Measurements from ENCODE around the gene PCDH12.

PCDH12 gene

GRCh38 chr5:141909212-141909611 is 48.8 kb downstream of the PCDH12 start:
- H3K36me3 ChIP-seq (ENCODE audit: insufficient read depth, low read length): no peaks in the 10 kb centered on the region
- no peaks in the 10 kb centered on the region for H3K27me3 ChIP-seq (ENCODE audit: insufficient read depth, low read length, poor library complexity, severe bottlenecking)
- H3K4me3 ChIP-seq (ENCODE audit: low read length, poor library complexity, severe bottlenecking): no peak overlapping the region
- no peaks in the 10 kb centered on the region for H3K9me3 ChIP-seq (ENCODE audit: insufficient read depth, low read depth, low read length)
- H4K20me1 ChIP-seq (ENCODE audit: insufficient read depth, low read length, poor library complexity, severe bottlenecking): no peaks in the 10 kb centered on the region
- H3K4me1 ChIP-seq (ENCODE audit: insufficient read depth, low read length, poor library complexity, severe bottlenecking): no peaks in the 10 kb centered on the region
- no peaks in the 10 kb centered on the region for H3F3A ChIP-seq (ENCODE audit: low read depth)
- H3K4me2 ChIP-seq (ENCODE audit: low read depth, low read length, poor library complexity, severe bottlenecking): no peak overlapping the region
- no peak overlapping the region for H2AFZ ChIP-seq (ENCODE audit: low read length)
- H3K79me2 ChIP-seq (ENCODE audit: insufficient read depth, low read length): no peaks in the 10 kb centered on the region
- no peaks in the 10 kb centered on the region for H3K9me2 ChIP-seq (replicated peaks; ENCODE audit: low read depth, low read length)
- no peak overlapping the region for H3K9ac ChIP-seq (ENCODE audit: low read depth, low read length, poor library complexity, severe bottlenecking)
- TF ChIP-seq CTCF (conservative IDR thresholded peaks at IDR 0.05; ENCODE audit: low read length) (no peak), EZH2phosphoT487 (IDR thresholded peaks at IDR 0.05; ENCODE audit: borderline replicate concordance) (no peak)

GRCh38 chr5:141908796-141909195 is 49.2 kb downstream of the PCDH12 start:
- no peaks in the 10 kb centered on the region for H3K9me3 ChIP-seq (ENCODE audit: insufficient read depth, low read depth, low read length)

GRCh38 chr5:141906972-141907371 is 51.0 kb downstream of the PCDH12 start:
- H3K36me3 ChIP-seq (ENCODE audit: insufficient read depth, low read length): no peaks in the 10 kb centered on the region
- H3F3A ChIP-seq (ENCODE audit: low read depth): no peaks in the 10 kb centered on the region
- no peaks in the 10 kb centered on the region for H3K27me3 ChIP-seq (ENCODE audit: insufficient read depth, low read length, poor library complexity, severe bottlenecking)
- H2AFZ ChIP-seq (ENCODE audit: low read length): no peak overlapping the region
- no peak overlapping the region for H3K4me3 ChIP-seq (ENCODE audit: low read length, poor library complexity, severe bottlenecking)
- TF ChIP-seq CTCF (conservative IDR thresholded peaks at IDR 0.05; ENCODE audit: low read length) (no peak), EZH2phosphoT487 (IDR thresholded peaks at IDR 0.05; ENCODE audit: borderline replicate concordance) (no peak)
- H3K9ac ChIP-seq (ENCODE audit: low read depth, low read length, poor library complexity, severe bottlenecking): no peak overlapping the region
- no peaks in the 10 kb centered on the region for H3K9me2 ChIP-seq (replicated peaks; ENCODE audit: low read depth, low read length)
- H3K4me1 ChIP-seq (ENCODE audit: insufficient read depth, low read length, poor library complexity, severe bottlenecking): no peaks in the 10 kb centered on the region
- H3K79me2 ChIP-seq (ENCODE audit: insufficient read depth, low read length): no peaks in the 10 kb centered on the region
- no peaks in the 10 kb centered on the region for H4K20me1 ChIP-seq (ENCODE audit: insufficient read depth, low read length, poor library complexity, severe bottlenecking)
- H3K9me3 ChIP-seq (ENCODE audit: insufficient read depth, low read depth, low read length): no peaks in the 10 kb centered on the region
- no peak overlapping the region for H3K4me2 ChIP-seq (ENCODE audit: low read depth, low read length, poor library complexity, severe bottlenecking)

More at GRCh38 chr5:141908796-141909195, 49.2 kb downstream of the PCDH12 start:
- no peak overlapping the region for H3K4me3 ChIP-seq (ENCODE audit: low read length, poor library complexity, severe bottlenecking)
- H2AFZ ChIP-seq (ENCODE audit: low read length): no peak overlapping the region
- no peak overlapping the region for H3K4me2 ChIP-seq (ENCODE audit: low read depth, low read length, poor library complexity, severe bottlenecking)
- no peaks in the 10 kb centered on the region for H3K36me3 ChIP-seq (ENCODE audit: insufficient read depth, low read length)
- no peaks in the 10 kb centered on the region for H3K27me3 ChIP-seq (ENCODE audit: insufficient read depth, low read length, poor library complexity, severe bottlenecking)
- TF ChIP-seq EZH2phosphoT487 (IDR thresholded peaks at IDR 0.05; ENCODE audit: borderline replicate concordance) (no peak), CTCF (conservative IDR thresholded peaks at IDR 0.05; ENCODE audit: low read length) (no peak)
- H3K9me2 ChIP-seq (replicated peaks; ENCODE audit: low read depth, low read length): no peaks in the 10 kb centered on the region
- H4K20me1 ChIP-seq (ENCODE audit: insufficient read depth, low read length, poor library complexity, severe bottlenecking): no peaks in the 10 kb centered on the region
- no peaks in the 10 kb centered on the region for H3F3A ChIP-seq (ENCODE audit: low read depth)
- H3K9ac ChIP-seq (ENCODE audit: low read depth, low read length, poor library complexity, severe bottlenecking): no peak overlapping the region
- H3K79me2 ChIP-seq (ENCODE audit: insufficient read depth, low read length): no peaks in the 10 kb centered on the region
- H3K4me1 ChIP-seq (ENCODE audit: insufficient read depth, low read length, poor library complexity, severe bottlenecking): no peaks in the 10 kb centered on the region

Measured in Loucy (cell line).